HepG2 (cell line): ENCODE measurements around the gene SND1.

Experiments
- BRD4 ChIP-seq: sonication (generic); formaldehyde crosslinking; IDR thresholded peaks from 2 replicates; pipeline ENCODE4 v1.4.0; 2020; ENCODE audit warnings: missing genetic modification reagents
- CENPT ChIP-seq: sonication (generic); formaldehyde crosslinking; IDR thresholded peaks from 2 replicates; pipeline ENCODE4 v1.8.0; 2022; ENCODE audit warnings: low read depth, mild to moderate bottlenecking, moderate library complexity, missing genetic modification reagents
- EZH2 ChIP-seq: conservative IDR thresholded peaks from 2 replicates; pipeline ENCODE4 v1.6.1; 2012; ENCODE audit warnings: mild to moderate bottlenecking, low read depth, low read length, moderate library complexity
- MYC ChIP-seq: sonication (generic); formaldehyde crosslinking; IDR thresholded peaks from 2 replicates; pipeline ENCODE4 v1.9.0; 2021; ENCODE audit warnings: missing genetic modification reagents, borderline replicate concordance
- PRMT3 ChIP-seq: sonication (generic); formaldehyde crosslinking; IDR thresholded peaks from 2 replicates; pipeline ENCODE4 v1.8.1; 2022; ENCODE audit warnings: low read depth, mild to moderate bottlenecking, moderate library complexity, missing genetic modification reagents, borderline replicate concordance
- SP1 ChIP-seq, 2 experiments: fragments of 450-650 bp in 1 of 2; sonication (generic) in 1 of 2; formaldehyde crosslinking in 1 of 2; IDR thresholded peaks; 2 replicates each; pipeline versions ENCODE4 v1.4.0 to v1.6.1; 2016 to 2020; ENCODE audit warnings: missing genetic modification reagents in 1 of 2
- TF ChIP-seq, protein P1 (sequence below): sonication (generic); formaldehyde crosslinking; IDR thresholded peaks from 2 replicates; pipeline ENCODE4 v1.5.0; 2020; ENCODE audit warnings: mild to moderate bottlenecking, missing genetic modification reagents, moderate library complexity
- TF ChIP-seq, protein P2 (sequence below): sonication (generic); formaldehyde crosslinking; IDR thresholded peaks from 2 replicates; pipeline ENCODE4 v1.8.1; 2023; ENCODE audit warnings: missing genetic modification reagents, inconsistent platforms, borderline replicate concordance

DNA sequence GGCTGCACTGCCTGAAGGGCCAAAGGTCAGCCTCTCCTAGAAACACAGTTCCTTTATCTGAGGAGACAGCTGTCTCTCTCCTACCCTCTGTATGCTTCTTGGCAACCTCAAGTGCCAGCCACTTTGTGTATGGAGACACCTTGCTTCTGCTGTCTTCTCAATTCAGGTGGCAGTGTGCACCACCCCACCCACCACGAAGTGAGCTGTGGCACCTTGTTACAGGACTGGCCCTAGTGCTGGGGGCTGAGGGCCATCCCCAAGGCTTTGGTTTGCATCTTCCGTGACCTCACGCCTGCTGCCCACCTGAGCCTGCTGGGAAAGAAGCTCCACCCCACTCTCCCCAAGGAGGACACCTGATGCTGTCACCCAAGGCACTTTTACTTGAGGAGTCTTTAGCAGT is 426.3 kb downstream of the SND1 start:
- TF ChIP-seq PRMT3 (CRISPR knock-in tag) = no peak
- TF ChIP-seq MYC (CRISPR knock-in tag) = no peak
- no peak for TF ChIP-seq SP1 (IDR thresholded peaks at IDR 0.05)
- no peak for TF ChIP-seq SP1 (CRISPR knock-in tag; IDR thresholded peaks at IDR 0.05)
- TF ChIP-seq BRD4 (CRISPR knock-in tag) = no peak
- TF ChIP-seq, protein P1, sequence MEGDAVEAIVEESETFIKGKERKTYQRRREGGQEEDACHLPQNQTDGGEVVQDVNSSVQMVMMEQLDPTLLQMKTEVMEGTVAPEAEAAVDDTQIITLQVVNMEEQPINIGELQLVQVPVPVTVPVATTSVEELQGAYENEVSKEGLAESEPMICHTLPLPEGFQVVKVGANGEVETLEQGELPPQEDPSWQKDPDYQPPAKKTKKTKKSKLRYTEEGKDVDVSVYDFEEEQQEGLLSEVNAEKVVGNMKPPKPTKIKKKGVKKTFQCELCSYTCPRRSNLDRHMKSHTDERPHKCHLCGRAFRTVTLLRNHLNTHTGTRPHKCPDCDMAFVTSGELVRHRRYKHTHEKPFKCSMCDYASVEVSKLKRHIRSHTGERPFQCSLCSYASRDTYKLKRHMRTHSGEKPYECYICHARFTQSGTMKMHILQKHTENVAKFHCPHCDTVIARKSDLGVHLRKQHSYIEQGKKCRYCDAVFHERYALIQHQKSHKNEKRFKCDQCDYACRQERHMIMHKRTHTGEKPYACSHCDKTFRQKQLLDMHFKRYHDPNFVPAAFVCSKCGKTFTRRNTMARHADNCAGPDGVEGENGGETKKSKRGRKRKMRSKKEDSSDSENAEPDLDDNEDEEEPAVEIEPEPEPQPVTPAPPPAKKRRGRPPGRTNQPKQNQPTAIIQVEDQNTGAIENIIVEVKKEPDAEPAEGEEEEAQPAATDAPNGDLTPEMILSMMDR (CRISPR knock-in tag) = no peak
- TF ChIP-seq, protein P2, sequence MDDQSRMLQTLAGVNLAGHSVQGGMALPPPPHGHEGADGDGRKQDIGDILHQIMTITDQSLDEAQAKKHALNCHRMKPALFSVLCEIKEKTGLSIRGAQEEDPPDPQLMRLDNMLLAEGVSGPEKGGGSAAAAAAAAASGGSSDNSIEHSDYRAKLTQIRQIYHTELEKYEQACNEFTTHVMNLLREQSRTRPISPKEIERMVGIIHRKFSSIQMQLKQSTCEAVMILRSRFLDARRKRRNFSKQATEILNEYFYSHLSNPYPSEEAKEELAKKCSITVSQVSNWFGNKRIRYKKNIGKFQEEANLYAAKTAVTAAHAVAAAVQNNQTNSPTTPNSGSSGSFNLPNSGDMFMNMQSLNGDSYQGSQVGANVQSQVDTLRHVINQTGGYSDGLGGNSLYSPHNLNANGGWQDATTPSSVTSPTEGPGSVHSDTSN (CRISPR knock-in tag) = no peak
- TF ChIP-seq EZH2 = no peak
- TF ChIP-seq CENPT (CRISPR knock-in tag) = no peak
